HG02759 (cell line): Measurements from ENCODE around the gene KNTC1.
"Not testable (repeated sequence)": the region's sequence is repeated elsewhere in the genome, so short reads cannot be mapped to it uniquely, and the experiment has no call there.

Source experiments
- ATAC-seq: cut with Tn5 transposase; IDR thresholded peaks from one replicate; pipeline ENCODE4 v1.9.1; 2021; ENCODE audit warnings: mild to moderate bottlenecking, moderate library complexity; ENCODE audit not compliant: unreplicated experiment

KNTC1 gene

GRCh38 chr12:122506393-122506938 is 20.6 kb upstream of the KNTC1 start:
- no peak for ATAC-seq

GRCh38 chr12:122508163-122508562 is 18.9 kb upstream of the KNTC1 start:
- ATAC-seq: no peak

- not testable (repeated sequence) for ATAC-seq
These were observed 14.0 kb upstream of the KNTC1 start for GRCh38 chr12:122513028-122513427.

GRCh38 chr12:122513660-122514059 is 13.4 kb upstream of the KNTC1 start:
- no peak for ATAC-seq

GRCh38 chr12:122515275-122515674 is 11.8 kb upstream of the KNTC1 start:
- no peak for ATAC-seq

- ATAC-seq: no peak
These were observed 10.3 kb upstream of the KNTC1 start for GRCh38 chr12:122516544-122517361.

- ATAC-seq: no peak
These were observed 9.2 kb upstream of the KNTC1 start for GRCh38 chr12:122517877-122518276.

- ATAC-seq: no peak
These were observed 8.1 kb upstream of the KNTC1 start for GRCh38 chr12:122518908-122519307.

- ATAC-seq: no peak
These were observed 7.6 kb upstream of the KNTC1 start for GRCh38 chr12:122519418-122519817.

- ATAC-seq: no peak
These were observed 6.4 kb upstream of the KNTC1 start for GRCh38 chr12:122520676-122521075.

GRCh38 chr12:122523280-122523679 is 3.8 kb upstream of the KNTC1 start:
- ATAC-seq: no peak

- no peak for ATAC-seq
These were observed 3.0 kb upstream of the KNTC1 start for GRCh38 chr12:122523846-122524718.

- ATAC-seq: no peak
These were observed 462 bp downstream of the KNTC1 start for GRCh38 chr12:122527478-122527944.

GRCh38 chr12:122528582-122528981 is 1.5 kb downstream of the KNTC1 start:
- no peak for ATAC-seq

GRCh38 chr12:122528992-122529391 is 1.9 kb downstream of the KNTC1 start:
- ATAC-seq: no peak

- ATAC-seq: no peak
These were observed 6.8 kb downstream of the KNTC1 start for GRCh38 chr12:122533856-122534255.

- ATAC-seq: no peak
These were observed 10.0 kb downstream of the KNTC1 start for GRCh38 chr12:122537021-122537420.

- ATAC-seq: no peak
These were observed 11.4 kb downstream of the KNTC1 start for GRCh38 chr12:122538496-122538895.

- no peak for ATAC-seq
These were observed 17.5 kb downstream of the KNTC1 start for GRCh38 chr12:122544537-122544936.

- ATAC-seq: peak; percentile 50
These were observed 18.8 kb downstream of the KNTC1 start for GRCh38 chr12:122545855-122546254.

GRCh38 chr12:122547330-122547729 is 20.3 kb downstream of the KNTC1 start:
- no peak for ATAC-seq
